Measurements from ENCODE around the gene BPIFB2.
"Not testable (repeated sequence)": the region's sequence is repeated elsewhere in the genome, so short reads cannot be mapped to it uniquely, and the experiment has no call there.

BPIFB2 gene

GRCh38 chr20:32971703-32972161 lies 35.8 kb upstream of the BPIFB2 start:
- DNase-seq = no peak

GRCh38 chr20:32972181-32973076 lies 35.1 kb upstream of the BPIFB2 start:
- peak; percentile 23 to 29 for DNase-seq

GRCh38 chr20:32973077-32973717 lies 34.3 kb upstream of the BPIFB2 start:
- DNase-seq = no peak

- not testable (repeated sequence) for DNase-seq
These were observed 33.1 kb upstream of the BPIFB2 start for GRCh38 chr20:32974204-32975064.

- not testable (repeated sequence) for DNase-seq
These were observed 32.4 kb upstream of the BPIFB2 start for GRCh38 chr20:32975121-32975520.

GRCh38 chr20:32975698-32976674 lies 31.5 kb upstream of the BPIFB2 start:
- DNase-seq = no peak

GRCh38 chr20:32976746-32977145 lies 30.8 kb upstream of the BPIFB2 start:
- no peak for DNase-seq

- DNase-seq = no peak
These were observed 30.1 kb upstream of the BPIFB2 start for GRCh38 chr20:32977281-32978008.

GRCh38 chr20:32978009-32978335 lies 29.5 kb upstream of the BPIFB2 start:
- DNase-seq = no peak

GRCh38 chr20:32979201-32979998 lies 28.1 kb upstream of the BPIFB2 start:
- DNase-seq = no peak

- no peak for DNase-seq
These were observed 27.2 kb upstream of the BPIFB2 start for GRCh38 chr20:32980131-32980941.

GRCh38 chr20:32980990-32981389 lies 26.5 kb upstream of the BPIFB2 start:
- no peak for DNase-seq

GRCh38 chr20:32982617-32983458 lies 24.7 kb upstream of the BPIFB2 start:
- DNase-seq = no peak

- DNase-seq = no peak
These were observed 23.9 kb upstream of the BPIFB2 start for GRCh38 chr20:32983459-32984112.

- DNase-seq = no peak
These were observed 23.3 kb upstream of the BPIFB2 start for GRCh38 chr20:32984196-32984595.

GRCh38 chr20:32984631-32985354 lies 22.7 kb upstream of the BPIFB2 start:
- DNase-seq = no peak

GRCh38 chr20:32985596-32985995 lies 21.9 kb upstream of the BPIFB2 start:
- no peak for DNase-seq

Measured in AML-193 (cell line).